HG03108 (cell line): ENCODE measurements around the gene GP2.

Experiments used
- ATAC-seq: cut with Tn5 transposase; IDR thresholded peaks from one replicate; pipeline ENCODE4 v1.9.1; 2021; ENCODE audit warnings: moderate library complexity; ENCODE audit not compliant: unreplicated experiment

Gene GP2

GRCh38 chr16:20307791-20308190 is 19.5 kb downstream of the GP2 start:
- no peak for ATAC-seq

DNA sequence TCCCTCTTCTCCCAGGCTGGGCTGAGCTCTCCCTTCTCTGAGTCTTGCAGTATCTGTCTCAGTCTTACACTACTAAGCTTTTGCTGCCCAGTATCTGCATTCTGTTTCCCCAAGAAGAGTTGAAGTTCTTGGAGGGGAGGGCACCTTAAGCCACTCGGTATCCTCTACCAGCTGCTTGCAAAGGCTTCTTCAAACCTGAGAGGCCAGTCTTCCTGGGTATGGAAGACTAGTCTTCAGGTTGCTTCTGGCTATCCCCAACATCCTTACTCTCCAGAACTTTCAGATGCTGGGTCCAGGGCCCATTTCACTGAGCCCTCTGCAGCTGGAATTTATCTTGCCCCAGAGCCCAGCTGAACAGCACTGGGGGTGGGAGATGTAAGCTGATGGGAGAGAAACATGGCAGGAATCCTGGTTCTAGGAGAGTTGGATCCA is 20.1 kb downstream of the GP2 start:
- ATAC-seq: no peak

DNA sequence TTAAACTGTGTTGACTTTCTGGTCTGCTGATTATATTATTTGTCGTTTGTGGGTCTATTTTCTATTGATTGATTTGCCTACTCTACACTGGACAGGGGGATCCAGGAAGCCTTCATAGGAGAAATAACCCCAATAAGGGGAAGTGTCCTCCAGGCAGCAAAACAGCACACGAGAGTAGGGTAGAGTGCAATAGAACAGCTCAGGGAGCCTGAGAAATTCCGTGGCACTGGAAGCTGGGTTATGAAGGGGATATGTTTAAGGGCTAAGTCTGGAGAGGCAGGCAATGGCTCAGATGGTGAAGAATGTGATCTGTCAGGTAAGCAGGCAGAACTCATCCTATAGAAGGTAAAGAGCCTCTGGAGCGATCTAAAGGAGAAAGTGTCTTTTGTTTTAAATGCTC is 20.9 kb downstream of the GP2 start:
- no peak for ATAC-seq

- ATAC-seq: no peak
Observed at GRCh38 chr16:20303012-20303411, 24.3 kb downstream of the GP2 start.

GRCh38 chr16:20302389-20302788 is 24.9 kb downstream of the GP2 start:
- ATAC-seq: no peak

DNA sequence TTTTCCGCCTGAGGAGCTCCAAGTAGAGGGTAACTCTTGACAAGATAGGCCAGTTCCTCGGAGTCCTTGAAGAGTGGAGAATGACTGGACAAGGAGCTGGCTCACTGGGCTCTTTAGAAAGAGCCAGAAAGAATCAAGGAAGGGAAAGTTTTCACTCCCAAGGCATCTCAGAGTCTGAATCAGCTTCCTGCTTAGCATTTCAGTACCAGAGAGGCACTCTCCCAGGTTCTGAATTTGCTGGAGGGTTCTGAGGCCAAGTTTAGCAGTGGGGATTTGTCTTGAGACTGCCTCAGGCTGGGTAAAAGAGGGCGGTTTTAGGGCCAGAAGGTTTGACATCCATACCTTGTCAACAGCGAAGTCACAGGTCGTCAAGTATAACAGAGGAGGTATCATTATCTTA is 25.5 kb downstream of the GP2 start:
- no peak for ATAC-seq

DNA sequence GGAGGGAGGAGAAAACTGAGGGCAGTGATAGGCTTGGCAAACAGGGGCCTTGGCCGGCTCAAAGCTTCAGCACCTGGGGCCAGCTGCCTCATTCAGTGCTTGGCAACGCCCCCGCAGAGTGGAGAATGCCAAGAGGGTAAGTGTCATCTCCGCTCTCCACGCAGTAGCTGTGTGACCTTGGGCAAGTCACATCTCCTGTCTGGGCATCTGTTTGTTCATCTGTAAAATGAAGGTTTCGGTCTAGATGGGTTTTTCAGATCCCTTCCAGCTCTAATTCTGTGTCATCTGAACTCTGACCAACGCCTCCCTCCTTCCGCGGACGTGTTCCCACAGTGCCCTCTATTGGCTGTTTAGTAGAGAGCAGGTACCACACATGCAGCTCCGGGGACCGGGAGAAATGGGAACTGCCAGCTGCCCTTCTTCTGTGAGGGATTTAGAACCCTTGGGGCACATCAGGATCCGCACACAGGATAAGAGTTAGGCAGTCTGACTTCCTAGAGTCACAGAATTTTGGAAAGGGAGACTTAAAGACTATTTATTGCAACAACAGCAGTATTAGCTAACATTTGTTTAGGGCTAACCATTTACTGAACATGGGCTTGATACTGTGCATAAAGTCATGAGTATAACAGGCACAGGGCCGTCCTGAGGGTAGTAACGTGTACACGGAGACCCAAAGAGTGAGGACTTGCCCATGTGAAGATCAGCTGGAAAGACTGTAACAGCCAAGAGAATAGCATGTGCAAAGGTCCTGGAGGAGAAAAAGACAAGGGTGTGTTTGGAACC is 26.8 kb downstream of the GP2 start:
- ATAC-seq: no peak

DNA sequence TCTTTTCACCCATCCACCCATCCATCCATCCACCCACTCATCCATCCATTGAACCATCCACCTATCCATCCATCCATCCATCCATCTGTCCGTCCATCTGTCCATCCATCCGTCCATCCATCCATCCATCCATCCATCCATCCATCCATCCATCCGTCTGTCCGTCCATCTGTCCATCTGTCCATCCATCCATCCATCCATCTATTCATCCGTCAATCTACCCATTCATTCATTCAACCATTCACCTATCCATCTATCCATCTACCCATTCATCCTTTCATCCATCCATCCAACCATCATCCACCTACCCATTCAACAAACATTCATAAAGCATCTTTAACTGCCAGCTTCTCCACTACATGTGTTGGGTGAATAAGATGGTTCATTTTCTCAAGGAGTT is 28.9 kb downstream of the GP2 start:
- ATAC-seq: no peak

DNA sequence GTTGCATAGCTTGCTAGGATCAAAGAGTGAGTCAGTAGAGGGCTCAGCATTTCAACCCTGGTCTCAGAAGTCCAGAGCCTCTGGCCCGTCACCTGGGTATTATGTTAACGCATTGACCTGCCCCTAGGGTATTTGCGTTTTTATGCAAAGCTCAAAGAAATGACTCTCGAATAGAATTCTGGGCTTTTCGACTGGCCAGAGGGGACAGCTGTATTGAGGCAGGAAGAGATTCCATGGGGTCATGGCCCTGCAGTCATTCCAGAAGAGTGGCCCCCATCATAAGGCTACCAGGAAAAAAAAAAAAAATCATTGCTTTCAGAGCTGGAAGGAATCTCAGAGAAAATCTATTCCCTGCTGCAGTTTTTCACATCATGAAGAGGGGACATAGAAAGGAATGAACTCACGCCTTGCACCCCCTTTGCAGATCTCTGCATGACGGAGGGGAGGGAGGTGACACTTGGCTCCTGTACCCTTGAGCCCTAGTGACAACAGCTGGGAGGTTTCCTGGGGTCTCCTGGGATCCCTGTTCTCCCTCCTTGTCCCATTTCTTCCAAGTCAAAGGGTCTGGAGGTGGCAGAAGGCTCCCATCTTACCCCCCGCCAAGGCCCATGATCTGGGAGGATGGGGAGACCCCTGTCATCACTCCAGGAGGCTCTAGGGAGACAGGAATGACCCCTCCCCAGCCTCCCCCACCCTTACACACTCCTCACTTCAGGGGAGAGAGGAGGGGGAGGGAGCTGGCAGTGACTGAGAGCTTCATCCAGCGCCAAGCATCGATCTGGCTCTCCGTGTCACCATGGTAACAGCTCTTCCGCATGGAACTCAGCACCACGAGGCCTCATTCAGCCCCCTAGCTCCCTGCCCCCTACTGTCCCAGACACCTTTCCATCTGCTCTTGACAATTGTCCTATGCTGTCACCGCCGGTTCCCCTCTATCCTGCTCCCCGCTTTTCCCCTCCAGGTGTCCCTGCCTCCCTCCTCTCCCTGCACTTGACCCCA is 35.8 kb downstream of the GP2 start:
- no peak for ATAC-seq

- ATAC-seq: no peak
Observed at GRCh38 chr16:20289571-20289970, 37.7 kb downstream of the GP2 start.

DNA sequence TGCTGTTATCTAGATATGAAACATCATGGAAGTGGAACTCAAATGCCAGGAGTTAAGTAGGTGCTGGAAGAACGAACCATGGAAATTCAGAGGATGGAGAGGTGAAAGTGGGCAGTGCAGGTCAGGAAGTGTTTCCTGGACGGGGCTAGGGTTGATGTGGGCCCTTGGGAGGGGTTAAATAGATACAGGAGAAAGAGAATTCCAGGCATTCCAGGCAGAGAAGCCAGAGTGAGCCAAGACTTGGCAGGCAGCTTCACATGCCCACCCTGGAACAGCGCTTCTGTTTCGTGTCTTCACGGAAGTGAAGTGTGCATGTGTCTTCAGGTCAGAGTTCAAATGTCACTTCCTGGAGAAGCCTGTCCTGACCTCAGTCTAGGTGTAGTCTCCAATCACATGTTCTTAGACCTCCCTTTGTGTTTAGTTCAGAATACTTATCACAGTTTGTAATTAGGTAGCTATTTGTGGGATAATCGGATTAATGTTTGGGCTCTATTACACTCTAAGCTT is 41.3 kb downstream of the GP2 start:
- no peak for ATAC-seq

DNA sequence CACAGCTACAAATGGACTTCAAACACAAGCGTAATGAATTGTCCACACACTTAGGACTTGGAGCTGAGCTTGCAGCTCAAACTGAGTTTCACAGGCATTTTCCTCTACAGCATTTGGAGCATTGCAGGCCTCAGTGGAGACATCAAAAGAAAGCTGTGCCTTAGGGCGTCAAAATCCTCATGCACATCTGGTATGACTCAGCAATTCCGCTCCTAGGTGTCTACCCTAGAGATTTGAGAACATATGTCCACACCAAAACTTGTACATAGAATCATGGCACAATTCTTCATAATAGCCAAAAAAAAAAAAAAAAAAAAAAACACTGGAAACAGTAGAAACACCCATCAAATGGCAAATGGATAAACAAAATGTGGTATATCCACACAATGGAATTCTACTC is 47.1 kb downstream of the GP2 start:
- ATAC-seq: no peak

GRCh38 chr16:20271893-20272292 is 55.4 kb downstream of the GP2 start:
- ATAC-seq: no peak

DNA sequence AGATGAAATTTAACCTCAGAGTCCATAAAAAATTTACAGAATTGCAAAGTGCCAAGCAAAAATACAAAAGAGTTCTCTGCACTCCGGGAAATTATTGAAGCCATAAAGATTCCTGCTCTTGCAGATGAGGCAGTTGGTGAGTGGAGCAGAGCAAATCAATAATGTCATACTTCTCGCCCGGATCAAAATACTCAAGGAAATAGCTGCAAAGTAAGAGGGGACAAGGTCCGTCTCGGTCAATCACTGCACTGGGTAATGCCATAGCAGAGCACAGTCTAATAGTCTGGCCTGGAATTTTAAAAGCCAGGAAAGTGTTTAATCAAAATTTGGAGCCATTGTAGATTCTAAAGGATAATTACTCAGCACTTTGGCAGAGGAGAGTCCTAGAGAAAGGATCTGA is 58.9 kb downstream of the GP2 start:
- no peak for ATAC-seq

GRCh38 chr16:20265019-20265418 is 62.3 kb downstream of the GP2 start:
- no peak for ATAC-seq

DNA sequence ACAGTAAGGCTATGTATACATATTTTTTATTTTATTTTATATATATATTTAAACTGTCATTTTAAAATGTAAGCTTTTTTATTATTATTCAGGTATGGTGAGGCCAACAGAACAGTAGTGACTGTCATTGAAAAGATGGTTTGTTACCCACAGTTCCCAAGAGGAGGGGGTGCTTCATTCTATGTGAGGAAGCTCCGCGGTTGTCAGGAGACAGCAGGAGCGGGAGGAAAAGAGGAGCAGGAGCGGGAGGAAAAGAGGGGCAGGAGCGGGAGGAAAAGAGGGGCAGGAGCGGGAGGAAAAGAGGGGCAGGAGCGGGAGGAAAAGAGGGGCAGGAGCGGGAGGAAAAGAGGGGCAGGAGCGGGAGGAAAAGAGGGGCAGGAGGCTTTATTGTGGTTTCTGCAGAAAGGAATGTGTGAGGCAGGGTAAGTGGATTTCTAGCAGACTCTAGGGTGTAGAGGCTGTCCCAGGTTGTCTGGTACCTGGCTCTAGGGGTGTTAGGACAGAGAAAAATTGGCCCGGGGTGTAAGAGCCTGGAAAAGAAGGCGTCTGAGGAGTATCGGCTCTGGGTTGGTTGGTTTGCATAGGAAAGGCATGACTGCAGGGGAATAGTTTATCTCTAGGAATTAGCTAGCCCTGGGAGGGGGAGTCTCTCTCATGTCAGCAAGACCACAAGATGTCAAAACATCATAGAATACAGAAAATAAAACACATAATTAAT is 64.0 kb downstream of the GP2 start:
- ATAC-seq: no peak

- ATAC-seq: no peak
Observed at GRCh38 chr16:20262248-20262647, 65.1 kb downstream of the GP2 start.

GRCh38 chr16:20260215-20261009 is 66.9 kb downstream of the GP2 start:
- ATAC-seq: no peak
